ENCODE results near the gene CORO2B. TPM values are rescaled to one million over a fixed set of nuclear protein-coding genes. Genes with fewer than 3 reads are reported as not detected.
A peak's percentile ranks its signal among the peaks of the same experiment; 100 is the strongest.

Gene CORO2B
- total and polyA plus RNA-seq, 9 of the 15 experiments (the other 6 are each of a cell fraction or from before 2014, with no cell fraction given) = not detected

DNA sequence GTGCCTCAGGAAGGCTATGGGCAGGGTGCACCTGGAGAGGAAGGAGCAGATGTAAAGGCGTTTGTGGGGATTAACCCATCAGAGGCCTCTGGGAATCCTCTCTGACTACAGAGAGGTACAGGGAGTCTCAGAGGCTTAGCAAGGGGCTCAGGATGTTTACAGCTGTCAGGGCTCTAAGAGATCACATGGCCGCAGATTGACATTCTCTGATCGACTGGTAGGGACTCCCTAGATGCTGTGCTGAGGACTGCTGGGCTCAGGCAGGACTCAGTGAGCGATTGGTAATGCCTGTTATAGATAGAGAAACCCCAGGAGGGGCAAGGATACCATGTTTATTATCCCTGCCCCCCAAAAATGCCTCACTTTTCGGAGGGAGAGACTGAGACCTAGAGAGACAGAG, 103.5 kb downstream of the CORO2B start:
- no peak for FAIRE-seq
- intact Hi-C loops (cut with micrococcal nuclease) (no loop called here), in situ Hi-C loops (cut with MboI) (no loop called here)
- Histone ChIP-seq H3K4me2 (ENCODE audit: insufficient read depth, low read length) (no peak overlapping the region), H2AFZ (ENCODE audit: low read depth, low read length) (no peak overlapping the region), H3K4me1 (replicated peaks in 1 of 2; ENCODE audit: control insufficient read depth in 2 of 2, insufficient read depth in 2 of 2, low read length in 2 of 2) (no peaks in the 10 kb centered on the region), H3K27ac (ENCODE audit: extremely low read depth, low read depth, low read length) (no peak overlapping the region), H3K27me3 (ENCODE audit: control insufficient read depth in 2 of 2, insufficient read depth in 2 of 2, low read length in 2 of 2) (peaks cover 14 to 38% of the 10 kb centered on the region in 2 experiments; a peak in 4 of 5 replicates), H3K79me2 (ENCODE audit: control insufficient read depth, insufficient read depth, low read length) (no peaks in the 10 kb centered on the region), H3K36me3 (ENCODE audit: control insufficient read depth, insufficient read depth, low read length) (no peaks in the 10 kb centered on the region), H3K9ac (ENCODE audit: insufficient read depth in 1 of 2, low read depth in 2 of 2, low read length in 2 of 2) (no peak overlapping the region), H3K9me1 (ENCODE audit: control insufficient read depth, insufficient read depth, low read length) (no peaks in the 10 kb centered on the region), H3K9me3 (replicated peaks; ENCODE audit: control insufficient read depth, insufficient read depth, low read depth, low read length) (no peaks in the 10 kb centered on the region), H4K20me1 (replicated peaks; ENCODE audit: control insufficient read depth, insufficient read depth, low read length) (no peaks in the 10 kb centered on the region), H3K4me3 (no peak overlapping the region)
- POLR2A ChIA-PET = interaction anchor here (0.7 kb wide), 1 partner anchor 227 kb away, joined by 5 read pairs; no protein-coding TSS in a partner anchor
- no TSS peak for BruUV-seq (replicated peaks)
- TF ChIP-seq, protein P1, sequence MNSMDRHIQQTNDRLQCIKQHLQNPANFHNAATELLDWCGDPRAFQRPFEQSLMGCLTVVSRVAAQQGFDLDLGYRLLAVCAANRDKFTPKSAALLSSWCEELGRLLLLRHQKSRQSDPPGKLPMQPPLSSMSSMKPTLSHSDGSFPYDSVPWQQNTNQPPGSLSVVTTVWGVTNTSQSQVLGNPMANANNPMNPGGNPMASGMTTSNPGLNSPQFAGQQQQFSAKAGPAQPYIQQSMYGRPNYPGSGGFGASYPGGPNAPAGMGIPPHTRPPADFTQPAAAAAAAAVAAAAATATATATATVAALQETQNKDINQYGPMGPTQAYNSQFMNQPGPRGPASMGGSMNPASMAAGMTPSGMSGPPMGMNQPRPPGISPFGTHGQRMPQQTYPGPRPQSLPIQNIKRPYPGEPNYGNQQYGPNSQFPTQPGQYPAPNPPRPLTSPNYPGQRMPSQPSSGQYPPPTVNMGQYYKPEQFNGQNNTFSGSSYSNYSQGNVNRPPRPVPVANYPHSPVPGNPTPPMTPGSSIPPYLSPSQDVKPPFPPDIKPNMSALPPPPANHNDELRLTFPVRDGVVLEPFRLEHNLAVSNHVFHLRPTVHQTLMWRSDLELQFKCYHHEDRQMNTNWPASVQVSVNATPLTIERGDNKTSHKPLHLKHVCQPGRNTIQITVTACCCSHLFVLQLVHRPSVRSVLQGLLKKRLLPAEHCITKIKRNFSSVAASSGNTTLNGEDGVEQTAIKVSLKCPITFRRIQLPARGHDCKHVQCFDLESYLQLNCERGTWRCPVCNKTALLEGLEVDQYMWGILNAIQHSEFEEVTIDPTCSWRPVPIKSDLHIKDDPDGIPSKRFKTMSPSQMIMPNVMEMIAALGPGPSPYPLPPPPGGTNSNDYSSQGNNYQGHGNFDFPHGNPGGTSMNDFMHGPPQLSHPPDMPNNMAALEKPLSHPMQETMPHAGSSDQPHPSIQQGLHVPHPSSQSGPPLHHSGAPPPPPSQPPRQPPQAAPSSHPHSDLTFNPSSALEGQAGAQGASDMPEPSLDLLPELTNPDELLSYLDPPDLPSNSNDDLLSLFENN (IDR thresholded peaks at IDR 0.05; ENCODE audit: low read depth in 2 of 2, low read length in 2 of 2) = peak in 1 of 2 experiments; percentile 76; a peak in 2 of 4 replicates
- TF ChIP-seq ARNT (IDR thresholded peaks at IDR 0.05) = no peak
- peak; percentile 95 for TF ChIP-seq ZBTB17 (CRISPR knock-in tag; IDR thresholded peaks at IDR 0.05)
- TF ChIP-seq, protein P2, sequence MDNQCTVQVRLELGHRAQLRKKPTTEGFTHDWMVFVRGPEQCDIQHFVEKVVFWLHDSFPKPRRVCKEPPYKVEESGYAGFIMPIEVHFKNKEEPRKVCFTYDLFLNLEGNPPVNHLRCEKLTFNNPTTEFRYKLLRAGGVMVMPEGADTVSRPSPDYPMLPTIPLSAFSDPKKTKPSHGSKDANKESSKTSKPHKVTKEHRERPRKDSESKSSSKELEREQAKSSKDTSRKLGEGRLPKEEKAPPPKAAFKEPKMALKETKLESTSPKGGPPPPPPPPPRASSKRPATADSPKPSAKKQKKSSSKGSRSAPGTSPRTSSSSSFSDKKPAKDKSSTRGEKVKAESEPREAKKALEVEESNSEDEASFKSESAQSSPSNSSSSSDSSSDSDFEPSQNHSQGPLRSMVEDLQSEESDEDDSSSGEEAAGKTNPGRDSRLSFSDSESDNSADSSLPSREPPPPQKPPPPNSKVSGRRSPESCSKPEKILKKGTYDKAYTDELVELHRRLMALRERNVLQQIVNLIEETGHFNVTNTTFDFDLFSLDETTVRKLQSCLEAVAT (IDR thresholded peaks at IDR 0.05) = peak in 1 of 2 experiments; percentile 92; a peak in 2 of 4 replicates
- TF ChIP-seq, protein P3, sequence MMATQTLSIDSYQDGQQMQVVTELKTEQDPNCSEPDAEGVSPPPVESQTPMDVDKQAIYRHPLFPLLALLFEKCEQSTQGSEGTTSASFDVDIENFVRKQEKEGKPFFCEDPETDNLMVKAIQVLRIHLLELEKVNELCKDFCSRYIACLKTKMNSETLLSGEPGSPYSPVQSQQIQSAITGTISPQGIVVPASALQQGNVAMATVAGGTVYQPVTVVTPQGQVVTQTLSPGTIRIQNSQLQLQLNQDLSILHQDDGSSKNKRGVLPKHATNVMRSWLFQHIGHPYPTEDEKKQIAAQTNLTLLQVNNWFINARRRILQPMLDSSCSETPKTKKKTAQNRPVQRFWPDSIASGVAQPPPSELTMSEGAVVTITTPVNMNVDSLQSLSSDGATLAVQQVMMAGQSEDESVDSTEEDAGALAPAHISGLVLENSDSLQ (IDR thresholded peaks at IDR 0.05) = 0 out of 2 replicates have a peak, but pooled peaks have one; percentile 18
- TF ChIP-seq, protein P4, sequence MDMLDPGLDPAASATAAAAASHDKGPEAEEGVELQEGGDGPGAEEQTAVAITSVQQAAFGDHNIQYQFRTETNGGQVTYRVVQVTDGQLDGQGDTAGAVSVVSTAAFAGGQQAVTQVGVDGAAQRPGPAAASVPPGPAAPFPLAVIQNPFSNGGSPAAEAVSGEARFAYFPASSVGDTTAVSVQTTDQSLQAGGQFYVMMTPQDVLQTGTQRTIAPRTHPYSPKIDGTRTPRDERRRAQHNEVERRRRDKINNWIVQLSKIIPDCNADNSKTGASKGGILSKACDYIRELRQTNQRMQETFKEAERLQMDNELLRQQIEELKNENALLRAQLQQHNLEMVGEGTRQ (CRISPR knock-in tag; IDR thresholded peaks at IDR 0.05) = peak; percentile 22
- CTCF ChIA-PET (ENCODE audit: low intra/inter-chr PET ratio) = no interaction called here
- no peak for DNase-seq (ENCODE audit: extremely low read depth in 1 of 4, low spot score in 3 of 4)
- no peak for ATAC-seq
- WGBS (ENCODE audit: insufficient coverage, low coverage, missing lambda C conversion rate) = 2% methylated on average over 5 of the region's 5 CpGs

All from K562 (cell line).